GM19395 (cell line): ENCODE results near the gene CDH13.

Experiments
- ATAC-seq: cut with Tn5 transposase; IDR thresholded peaks from one replicate; pipeline ENCODE4 v1.9.1; 2021; ENCODE audit warnings: mild to moderate bottlenecking, moderate library complexity; ENCODE audit not compliant: unreplicated experiment

Gene CDH13

GRCh38 chr16:82874672-82875071 is 247.9 kb downstream of the CDH13 start:
- ATAC-seq, result no peak

DNA sequence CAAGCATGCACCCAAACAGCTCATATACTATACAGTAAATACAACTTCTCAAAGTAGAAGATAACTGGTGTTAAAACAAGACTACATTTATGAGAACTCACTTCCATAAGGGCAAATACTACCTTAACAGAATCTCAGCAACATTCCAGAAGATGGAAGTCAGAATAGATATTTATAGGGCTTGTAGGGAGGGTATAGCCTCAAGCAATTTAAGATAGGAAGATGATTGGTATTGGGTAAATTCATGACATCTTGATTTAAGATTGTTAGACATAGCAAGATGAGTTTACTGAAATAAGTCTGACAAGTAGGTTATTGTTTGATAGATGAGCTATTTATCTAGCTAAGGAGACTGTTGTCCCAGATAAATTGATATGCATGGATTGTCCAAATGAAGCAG is 250.2 kb downstream of the CDH13 start:
- no peak for ATAC-seq

GRCh38 chr16:82878466-82878865 is 251.7 kb downstream of the CDH13 start:
- no peak for ATAC-seq

- no peak for ATAC-seq
Measured at GRCh38 chr16:82880346-82880745, 253.6 kb downstream of the CDH13 start.

DNA sequence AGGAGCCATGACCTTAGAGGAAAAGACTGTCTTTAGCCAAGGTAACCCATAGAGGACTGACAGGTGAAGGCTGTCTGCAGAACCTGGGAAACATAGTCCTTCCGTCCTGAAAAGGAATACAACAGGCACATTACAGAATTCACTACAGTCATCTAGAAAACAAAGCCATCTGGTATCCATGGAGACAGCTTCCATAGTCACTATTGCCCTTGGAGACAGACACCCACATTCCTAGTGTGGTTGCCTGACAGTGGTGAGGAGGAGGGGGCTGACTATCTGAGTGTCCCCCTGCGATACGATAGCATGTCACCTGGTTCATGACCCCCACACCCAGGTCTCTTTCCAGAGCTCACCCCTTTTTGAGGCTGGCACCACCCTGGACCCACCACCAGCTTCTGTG is 254.7 kb downstream of the CDH13 start:
- ATAC-seq, result no peak

GRCh38 chr16:82882226-82882625 is 255.5 kb downstream of the CDH13 start:
- ATAC-seq, result no peak

DNA sequence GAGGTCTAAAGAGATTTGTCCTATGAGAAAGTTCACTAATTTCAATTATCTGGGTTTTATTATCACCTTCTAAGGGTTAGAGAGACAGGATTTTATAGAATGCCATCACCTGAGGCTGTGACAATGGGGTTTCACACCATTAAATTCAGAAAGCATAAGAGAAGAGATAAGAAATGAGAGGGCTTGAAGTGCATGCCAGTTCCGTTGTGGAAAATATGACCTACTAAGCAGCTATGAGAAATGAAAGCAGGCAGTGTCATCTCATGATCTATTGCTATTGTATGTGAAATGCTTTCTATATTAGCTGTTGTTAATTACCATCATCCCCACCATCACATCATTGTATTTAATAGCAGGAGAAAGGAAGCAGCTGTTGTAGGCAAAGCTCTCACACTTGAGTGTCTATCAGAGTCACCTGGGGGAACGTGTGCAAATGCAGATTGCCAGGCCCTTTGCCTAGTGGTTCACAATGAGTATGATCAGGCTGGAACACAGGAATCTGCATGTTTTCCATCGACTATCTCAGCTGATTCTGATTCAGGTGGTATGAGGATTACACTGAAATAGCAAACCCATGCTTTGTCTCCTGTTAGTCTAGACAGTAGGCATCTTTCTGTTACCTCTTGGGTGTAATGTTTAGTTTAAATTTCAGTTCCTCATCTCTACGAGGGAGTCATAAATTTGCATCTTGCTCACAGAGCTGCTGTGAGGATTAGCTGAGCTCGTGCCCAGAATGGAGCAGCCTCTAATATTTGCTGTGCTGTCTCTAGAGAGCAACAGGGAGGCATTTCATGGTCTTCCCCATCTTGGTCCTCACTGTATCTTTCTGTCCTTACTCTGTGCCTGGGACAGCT is 256.4 kb downstream of the CDH13 start:
- ATAC-seq, result peak; percentile 78

GRCh38 chr16:82884320-82884898 is 257.6 kb downstream of the CDH13 start:
- ATAC-seq, result no peak

GRCh38 chr16:82886146-82886545 is 259.4 kb downstream of the CDH13 start:
- no peak for ATAC-seq

GRCh38 chr16:82888591-82889001 is 261.8 kb downstream of the CDH13 start:
- ATAC-seq, result no peak

DNA sequence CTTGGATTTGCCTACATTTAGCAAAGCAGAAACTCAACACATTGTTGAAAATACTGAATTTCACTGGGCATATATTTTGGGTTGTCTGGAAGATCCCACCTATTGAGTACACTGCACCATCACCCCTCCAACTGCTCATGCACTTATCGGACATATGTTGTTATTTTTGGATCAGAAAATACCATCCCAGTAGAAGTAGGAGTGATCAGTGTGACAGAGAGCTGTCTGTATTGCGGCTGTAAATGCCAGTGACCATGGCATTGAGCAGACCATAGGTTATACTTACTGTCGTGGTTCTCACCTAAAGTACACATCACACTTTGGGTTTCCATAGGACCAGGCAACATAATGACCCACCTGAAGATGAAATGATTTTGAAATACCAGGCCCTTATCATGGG is 264.7 kb downstream of the CDH13 start:
- no peak for ATAC-seq

- no peak for ATAC-seq
Measured at GRCh38 chr16:82891918-82892317, 265.1 kb downstream of the CDH13 start.

GRCh38 chr16:82892324-82892723 is 265.6 kb downstream of the CDH13 start:
- ATAC-seq, result no peak

DNA sequence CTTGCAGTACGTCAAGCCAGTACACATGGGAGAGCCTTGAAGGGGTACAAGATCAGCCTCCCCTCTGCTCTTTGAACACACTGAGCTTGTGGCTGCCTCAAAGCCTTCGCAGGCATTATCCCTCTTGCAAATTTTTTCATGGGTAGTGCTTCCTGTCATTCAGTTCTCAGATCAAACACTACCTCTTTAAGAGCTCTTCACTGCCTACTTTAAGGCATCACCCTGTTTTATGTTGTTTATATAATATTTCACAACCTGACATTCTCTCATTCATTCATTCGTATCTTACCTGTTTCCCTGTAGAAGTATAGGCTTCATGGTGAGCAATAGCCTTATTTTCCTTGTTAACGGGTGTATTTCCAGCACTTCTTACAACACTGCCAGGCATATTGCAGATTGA is 269.1 kb downstream of the CDH13 start:
- no peak for ATAC-seq

GRCh38 chr16:82899006-82899405 is 272.2 kb downstream of the CDH13 start:
- no peak for ATAC-seq

DNA sequence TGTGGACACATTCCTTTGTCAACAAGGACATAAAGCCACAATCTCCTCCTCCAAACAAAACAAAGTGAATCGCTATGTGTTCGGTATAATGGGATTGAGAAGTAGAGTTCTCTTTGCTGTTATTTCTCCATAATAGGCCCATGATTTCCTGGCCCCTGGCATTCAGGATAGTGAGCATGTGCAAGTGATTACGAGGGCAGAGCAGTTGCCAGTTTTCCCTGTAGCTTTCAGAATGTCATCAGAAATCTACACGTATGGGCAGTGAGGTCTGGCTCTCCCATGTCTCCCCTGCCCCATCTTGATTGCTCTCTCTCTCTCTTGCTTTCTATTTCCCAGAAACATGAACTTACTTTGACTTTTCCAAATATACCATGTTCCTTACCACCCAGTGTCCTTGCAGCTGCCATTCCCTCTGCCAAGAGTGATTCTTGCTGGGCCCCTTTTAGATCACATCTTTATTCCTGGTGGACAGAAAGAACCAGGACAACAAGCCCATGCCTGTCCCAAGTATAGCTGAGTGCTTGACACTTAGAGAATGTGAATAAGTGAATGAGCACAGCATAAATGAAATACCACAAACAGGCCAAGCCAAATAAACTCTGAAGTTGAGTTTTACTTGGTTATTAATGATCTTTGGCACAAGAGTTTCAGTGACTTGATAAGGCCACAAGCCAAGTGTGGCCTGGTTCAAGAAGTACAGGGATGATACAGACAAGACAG is 273.1 kb downstream of the CDH13 start:
- no peak for ATAC-seq

DNA sequence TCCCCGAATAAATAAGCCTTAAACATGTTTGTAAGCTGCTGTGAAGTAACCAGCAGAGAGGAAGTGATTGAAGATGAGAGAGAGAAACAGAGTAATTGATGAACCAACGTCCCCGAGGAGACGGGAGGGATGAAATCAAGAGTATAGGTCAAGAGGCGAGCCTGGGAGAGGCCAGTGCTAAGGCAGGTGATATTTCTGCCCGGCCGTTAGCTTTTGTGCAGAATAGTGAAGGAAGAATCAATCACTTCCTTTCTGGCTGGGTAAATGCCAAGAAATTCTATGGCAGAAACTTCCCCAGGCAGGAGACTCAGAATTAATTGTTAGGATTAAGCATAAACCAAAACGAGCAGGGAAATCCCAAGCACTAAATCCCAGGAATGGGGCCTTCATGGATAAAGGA is 273.8 kb downstream of the CDH13 start:
- no peak for ATAC-seq

- no peak for ATAC-seq
Measured at GRCh38 chr16:82911925-82912324, 285.2 kb downstream of the CDH13 start.

- ATAC-seq, result no peak
Measured at GRCh38 chr16:82915139-82915824, 288.5 kb downstream of the CDH13 start.

DNA sequence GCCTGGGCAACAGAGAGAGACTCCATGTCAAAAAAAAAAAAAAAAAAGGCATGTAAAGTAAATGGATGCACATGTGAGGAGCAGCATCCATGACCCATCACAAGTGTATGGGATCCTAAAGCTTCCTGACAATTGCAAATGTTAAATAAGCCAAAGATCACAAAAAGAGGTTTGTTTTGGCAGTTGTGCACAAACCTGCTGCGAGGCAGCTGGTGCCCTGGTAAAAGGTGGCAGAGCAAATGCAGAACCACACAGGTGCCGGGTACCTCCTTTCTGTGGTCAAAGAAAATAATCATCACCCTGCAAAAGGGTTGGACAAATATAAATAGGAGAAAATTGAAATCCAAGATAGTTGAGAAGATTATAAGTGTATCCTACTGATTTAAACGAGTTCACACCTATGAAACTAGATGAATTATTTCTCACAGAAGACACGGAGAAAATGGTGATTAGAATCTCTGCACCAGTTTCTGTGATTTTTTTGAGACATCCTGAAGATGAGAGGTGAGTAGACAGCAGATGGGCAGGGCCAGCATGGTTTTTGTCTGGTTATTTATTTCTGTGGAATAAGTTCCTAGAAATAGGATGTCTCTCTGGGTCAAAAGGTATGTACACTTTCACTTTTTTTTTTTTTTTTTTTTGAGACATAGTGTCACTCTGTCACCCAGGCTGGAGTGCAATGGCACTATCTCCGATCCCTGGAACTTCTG is 291.3 kb downstream of the CDH13 start:
- no peak for ATAC-seq
